B cell (primary cell): Measurements from ENCODE around the gene PKIB. TPM values are rescaled to one million over a fixed set of nuclear protein-coding genes. Genes with fewer than 3 reads are reported as not detected.

Source experiments
- ATAC-seq: fragments of 200-7000 bp; cut with Tn5 transposase; one replicate; pipeline ENCODE4 v1.10.0; 2021; ENCODE audit warnings: low read depth, mild to moderate bottlenecking, moderate number of reproducible peaks, moderate library complexity
- CTCF ChIA-PET: fragments of 350-600 bp; sonication (Branson Sonifier 250); formaldehyde crosslinking; loops from one replicate; lab custom pipeline; 2021; ENCODE audit warnings: antibody characterized with exemption, inconsistent platforms; lab: Charles Lee
- POLR2A ChIA-PET: fragments of 350-600 bp; sonication (Branson Sonifier 250); formaldehyde crosslinking; loops from one replicate; lab custom pipeline; 2021; ENCODE audit warnings: antibody characterized with exemption; lab: Charles Lee
- DNase-seq: peaks from one replicate; pipeline ENCODE4 v3.0.0; 2013
- H2AFZ ChIP-seq: 2 replicates; pipeline ENCODE4 v1.6.1; 2012; ENCODE audit warnings: mild to moderate bottlenecking, low read depth, low read length; ENCODE audit not compliant: insufficient read depth, poor library complexity, severe bottlenecking
- H3K27ac ChIP-seq, 2 donors: 1 replicate in 1 of 2; 2 replicates in 1 of 2; pipeline ENCODE4 v1.5.1; 2012 to 2013; ENCODE audit warnings: low read length in 2 of 2, mild to moderate bottlenecking in 2 of 2, moderate library complexity in 1 of 2
- H3K27me3 ChIP-seq, 4 experiments: fragments of 200-600 bp in 1 of 4; sonication (generic) in 1 of 4; replicated peaks in 1 of 4; 1 replicate in 2 of 4; 2 replicates in 2 of 4; pipeline versions ENCODE4 v1.6.1 to v1.7.0; 2013 to 2016; ENCODE audit warnings: low read length in 3 of 4, mild to moderate bottlenecking in 2 of 4, mixed read lengths in 1 of 4, moderate library complexity in 1 of 4; ENCODE audit not compliant: insufficient read depth in 4 of 4, control insufficient read depth in 3 of 4; ENCODE audit errors: control extremely low read depth in 1 of 4
- H3K36me3 ChIP-seq, 2 experiments: replicated peaks in 1 of 2; 1 replicate in 1 of 2; 2 replicates in 1 of 2; pipeline versions ENCODE4 v1.6.1 to v1.7.1; 2013; ENCODE audit warnings: low read length in 1 of 2; ENCODE audit not compliant: insufficient read depth in 2 of 2, control insufficient read depth in 1 of 2; ENCODE audit errors: control extremely low read depth in 1 of 2, extremely low read depth in 1 of 2
- H3K4me1 ChIP-seq, 2 donors: fragments of 200-600 bp in 1 of 2; sonication (generic) in 1 of 2; 1 replicate in 1 of 2; 2 replicates in 1 of 2; pipeline versions ENCODE4 v1.5.1 to v1.6.1; 2013 to 2017; ENCODE audit warnings: low read length in 2 of 2; ENCODE audit not compliant: control insufficient read depth in 2 of 2, insufficient read depth in 2 of 2
- H3K4me2 ChIP-seq: replicated peaks from 2 replicates; pipeline ENCODE3; 2012; ENCODE audit warnings: mild to moderate bottlenecking, low read depth, low read length; ENCODE audit not compliant: poor library complexity, severe bottlenecking
- H3K4me3 ChIP-seq, 5 experiments: fragments of 200-600 bp in 1 of 5; sonication (generic) in 1 of 5; 1 replicate in 3 of 5; 2 replicates in 2 of 5; pipeline versions ENCODE4 v1.5.1 to v1.7.0; 2011 to 2016; ENCODE audit warnings: low read length in 4 of 5, mild to moderate bottlenecking in 4 of 5, low read depth in 2 of 5, control low read depth in 1 of 5, moderate library complexity in 1 of 5; ENCODE audit not compliant: insufficient read depth in 1 of 5; ENCODE audit errors: control extremely low read depth in 1 of 5, extremely low read depth in 1 of 5
- H3K79me2 ChIP-seq: fragments of 200-600 bp; sonication (generic); one replicate; pipeline ENCODE4 v1.6.0; 2016; ENCODE audit warnings: low read length; ENCODE audit not compliant: control insufficient read depth, insufficient read depth
- H3K9ac ChIP-seq: fragments of 200-600 bp; sonication (generic); 2 replicates; pipeline ENCODE4 v1.6.1; 2017; ENCODE audit warnings: mild to moderate bottlenecking, low read length, moderate library complexity
- H3K9me3 ChIP-seq, 3 donors: one replicate each; pipeline versions ENCODE4 v1.6.1 to v1.7.1; 2013; ENCODE audit warnings: low read length in 2 of 3; ENCODE audit not compliant: control insufficient read depth in 2 of 3, insufficient read depth in 1 of 3; ENCODE audit errors: control extremely low read depth in 1 of 3
- H4K20me1 ChIP-seq: 2 replicates; pipeline ENCODE4 v1.6.0; 2012; ENCODE audit warnings: mild to moderate bottlenecking, low read length; ENCODE audit not compliant: insufficient read depth, control insufficient read depth, poor library complexity, severe bottlenecking
- H3K27ac Mint-ChIP-seq: one replicate; pipeline ENCODE4 v1.8.0; 2021; ENCODE audit warnings: mixed read lengths
- H3K27me3 Mint-ChIP-seq: one replicate; pipeline ENCODE4 v1.8.0; 2021; ENCODE audit warnings: mixed read lengths
- H3K4me1 Mint-ChIP-seq: one replicate; pipeline ENCODE4 v1.8.0; 2021; ENCODE audit warnings: mixed read lengths
- H3K4me3 Mint-ChIP-seq: one replicate; pipeline ENCODE4 v1.8.0; 2021; ENCODE audit warnings: mixed read lengths
- H3K9me3 Mint-ChIP-seq: one replicate; pipeline ENCODE4 v1.8.0; 2022; ENCODE audit warnings: mixed read lengths; ENCODE audit not compliant: insufficient read depth
- CTCF ChIP-seq: fragments of 200-600 bp; IDR thresholded peaks from one replicate; pipeline ENCODE4 v1.8.0; 2022; ENCODE audit warnings: antibody characterized with exemption, mild to moderate bottlenecking
- EZH2 ChIP-seq: IDR thresholded peaks from 2 replicates; pipeline ENCODE4 v1.6.1; 2012; ENCODE audit warnings: borderline replicate concordance, low read depth, mild to moderate bottlenecking, moderate library complexity, low read length; ENCODE audit not compliant: insufficient read depth, poor library complexity, severe bottlenecking
- WGBS: methylation state at CpG from one replicate; pipeline ENCODE4 v1.1.5; 2013; ENCODE audit warnings: missing lambda C conversion rate; ENCODE audit not compliant: insufficient coverage; 5-methylcytosine and 5-hydroxymethylcytosine counted together
- intact Hi-C: fragments of 100-400 bp; cut with micrococcal nuclease; formaldehyde crosslinking; loops from one replicate; pipeline ENCODE4 v1.10.0; 2022
- polyA plus RNA-seq: library from polyadenylated mRNA; depleted of rRNA; stranded (reverse); fragments of >200 nt; gene quantifications from 2 replicates; pipeline ENCODE4 v1.2.3, GENCODE V29; 2012
- total RNA-seq, 2 donors: library from RNA; stranded (reverse); fragments of 120-200 nt in 1 of 2; gene quantifications; 1 replicate in 1 of 2; 2 replicates in 1 of 2; pipeline versions ENCODE4 v1.2.3 to v1.2.4, GENCODE V29; 2013 to 2022

Gene PKIB
- total and polyA plus RNA-seq, 2 donors (not counting 1 experiment from before 2014, with no cell fraction given): 0.27 to 1.2 TPM

- peaks cover 3% of the 10 kb centered on the region for H3K9me3 Mint-ChIP-seq
- Histone ChIP-seq H3K4me2 (no peak overlapping the region), H3K27me3 (no peaks in the 10 kb centered on the region), H3K79me2 (no peaks in the 10 kb centered on the region), H3K27ac (no peak overlapping the region), H3K4me3 (no peak overlapping the region), H3K9me3 (no peaks in the 10 kb centered on the region), H2AFZ (no peak overlapping the region), H4K20me1 (no peaks in the 10 kb centered on the region), H3K9ac (no peak overlapping the region), H3K4me1 (no peaks in the 10 kb centered on the region), H3K36me3 (no peaks in the 10 kb centered on the region)
- TF ChIP-seq CTCF (no peak), EZH2 (no peak)
- ATAC-seq: no peak
- no peaks in the 10 kb centered on the region for H3K27me3 Mint-ChIP-seq
- CTCF ChIA-PET: no interaction called here
- no peaks in the 10 kb centered on the region for H3K4me1 Mint-ChIP-seq
- DNase-seq: no peak
- no peak overlapping the region for H3K27ac Mint-ChIP-seq
- no peak overlapping the region for H3K4me3 Mint-ChIP-seq
- POLR2A ChIA-PET: no interaction called here
- intact Hi-C loops: no loop called here
These were observed 41.9 kb upstream of the PKIB start for GRCh38 chr6:122568350-122568749.

GRCh38 chr6:122568797-122569221 lies 41.4 kb upstream of the PKIB start:
- Histone ChIP-seq H2AFZ (no peak overlapping the region), H4K20me1 (no peaks in the 10 kb centered on the region), H3K4me2 (no peak overlapping the region), H3K9ac (no peak overlapping the region), H3K9me3 (no peaks in the 10 kb centered on the region), H3K4me1 (no peaks in the 10 kb centered on the region), H3K27ac (no peak overlapping the region), H3K4me3 (no peak overlapping the region), H3K27me3 (no peaks in the 10 kb centered on the region), H3K79me2 (no peaks in the 10 kb centered on the region), H3K36me3 (no peaks in the 10 kb centered on the region)
- Mint-ChIP-seq H3K4me3 (no peak overlapping the region), H3K27me3 (no peaks in the 10 kb centered on the region), H3K9me3 (peaks cover 3% of the 10 kb centered on the region), H3K4me1 (no peaks in the 10 kb centered on the region), H3K27ac (no peak overlapping the region)
- CTCF ChIA-PET: no interaction called here
- TF ChIP-seq CTCF: no peak
- TF ChIP-seq EZH2: no peak
- 63% methylated on average over 3 of the region's 3 CpGs for WGBS
- POLR2A ChIA-PET: no interaction called here
- no peak for DNase-seq
- no peak for ATAC-seq
- intact Hi-C loops: no loop called here
